Epithelial cell of proximal tubule (primary cell): Measurements from ENCODE around the gene BEAN1. TPM values are rescaled to one million over a fixed set of nuclear protein-coding genes. Genes with fewer than 3 reads are reported as not detected.

Experiments used
- DNase-seq: peaks from one replicate; pipeline ENCODE4 v3.0.0-alpha.2; 2011; ENCODE audit warnings: low read depth
- H3K4me3 ChIP-seq: 2 replicates; pipeline ENCODE4 v1.5.1; 2011; ENCODE audit warnings: low read depth, mild to moderate bottlenecking, low read length
- total RNA-seq: library from RNA; depleted of rRNA; stranded (reverse); fragments of >200 nt; gene quantifications from 2 replicates; pipeline ENCODE4 v1.2.3, GENCODE V29; 2015
- TF ChIP-seq, protein P1 (sequence below): conservative IDR thresholded peaks from 2 replicates; pipeline ENCODE4 v1.5.1; 2012; ENCODE audit warnings: low read depth, mild to moderate bottlenecking, low read length

Gene BEAN1
- total RNA-seq, 1 donor from 2014 or later = 7.0 TPM

DNA sequence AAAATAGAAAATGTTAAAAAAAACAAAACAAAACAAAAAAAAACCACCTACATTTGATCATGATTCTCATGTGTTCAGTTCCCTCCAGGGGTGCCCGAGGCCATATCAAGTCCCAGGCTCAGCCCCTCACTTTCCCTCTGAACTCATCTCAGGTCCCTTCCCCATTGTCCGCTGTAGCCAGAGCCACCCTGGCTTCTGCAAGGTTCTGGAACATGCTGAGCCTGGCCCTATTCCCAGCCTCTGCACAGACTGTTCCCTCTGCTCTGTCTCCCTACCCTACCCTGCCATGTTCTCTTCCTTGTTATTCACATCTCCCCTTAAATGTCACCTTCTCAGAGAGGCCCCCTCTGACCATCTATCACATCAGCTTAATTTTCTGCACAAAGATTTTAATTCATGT is 75.9 kb downstream of the BEAN1 start:
- no peak overlapping the region for H3K4me3 ChIP-seq
- TF ChIP-seq, protein P1, sequence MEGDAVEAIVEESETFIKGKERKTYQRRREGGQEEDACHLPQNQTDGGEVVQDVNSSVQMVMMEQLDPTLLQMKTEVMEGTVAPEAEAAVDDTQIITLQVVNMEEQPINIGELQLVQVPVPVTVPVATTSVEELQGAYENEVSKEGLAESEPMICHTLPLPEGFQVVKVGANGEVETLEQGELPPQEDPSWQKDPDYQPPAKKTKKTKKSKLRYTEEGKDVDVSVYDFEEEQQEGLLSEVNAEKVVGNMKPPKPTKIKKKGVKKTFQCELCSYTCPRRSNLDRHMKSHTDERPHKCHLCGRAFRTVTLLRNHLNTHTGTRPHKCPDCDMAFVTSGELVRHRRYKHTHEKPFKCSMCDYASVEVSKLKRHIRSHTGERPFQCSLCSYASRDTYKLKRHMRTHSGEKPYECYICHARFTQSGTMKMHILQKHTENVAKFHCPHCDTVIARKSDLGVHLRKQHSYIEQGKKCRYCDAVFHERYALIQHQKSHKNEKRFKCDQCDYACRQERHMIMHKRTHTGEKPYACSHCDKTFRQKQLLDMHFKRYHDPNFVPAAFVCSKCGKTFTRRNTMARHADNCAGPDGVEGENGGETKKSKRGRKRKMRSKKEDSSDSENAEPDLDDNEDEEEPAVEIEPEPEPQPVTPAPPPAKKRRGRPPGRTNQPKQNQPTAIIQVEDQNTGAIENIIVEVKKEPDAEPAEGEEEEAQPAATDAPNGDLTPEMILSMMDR = no peak
- DNase-seq = no peak

DNA sequence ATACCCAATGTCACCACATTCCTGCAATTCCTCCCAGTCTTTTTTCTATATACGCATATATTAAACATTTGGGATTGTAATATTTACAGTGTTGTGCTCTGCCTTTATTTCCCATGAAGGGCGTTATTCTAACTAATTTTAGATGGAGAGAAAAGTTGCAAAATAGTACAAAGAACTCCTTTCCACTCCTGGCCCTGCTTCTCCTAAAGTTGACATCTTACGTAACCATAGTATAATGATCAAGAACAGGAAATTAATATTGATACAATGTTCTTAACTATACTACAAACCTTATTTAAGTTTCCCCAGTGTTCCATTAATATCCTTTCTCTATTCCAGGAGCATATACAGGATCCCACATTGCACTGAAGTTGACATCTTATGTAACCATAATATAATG is 76.5 kb downstream of the BEAN1 start:
- DNase-seq = no peak
- TF ChIP-seq, protein P1 = no peak
- H3K4me3 ChIP-seq = no peak overlapping the region

DNA sequence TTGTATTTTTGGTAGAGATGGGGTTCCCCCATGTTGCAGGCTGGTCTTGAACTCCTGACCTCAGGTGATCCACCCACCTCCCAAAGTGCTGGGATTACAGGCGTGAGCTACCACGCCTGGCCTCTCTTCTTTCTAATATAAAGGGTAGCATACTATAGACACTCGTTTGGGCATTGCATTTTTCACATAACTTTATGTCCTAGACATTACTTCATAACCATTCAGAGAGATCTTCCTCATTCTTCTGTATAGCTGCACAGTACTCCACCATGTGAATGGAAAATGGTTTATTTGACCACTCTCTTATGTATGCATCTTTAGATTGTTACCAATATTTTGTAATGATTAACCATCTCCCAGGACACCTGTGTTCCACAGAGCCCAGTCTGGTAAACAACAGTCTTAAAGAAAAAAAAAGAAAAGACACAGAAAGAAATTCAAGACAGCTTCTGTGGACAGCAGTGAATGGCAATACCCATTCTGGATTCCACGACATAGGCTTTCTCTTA is 80.7 kb downstream of the BEAN1 start:
- TF ChIP-seq, protein P1 = no peak
- no peak overlapping the region for H3K4me3 ChIP-seq
- DNase-seq = no peak

- TF ChIP-seq, protein P1 = peak; percentile 33
- no peak overlapping the region for H3K4me3 ChIP-seq
- DNase-seq = peak; percentile 91
These were observed 81.3 kb downstream of the BEAN1 start for GRCh38 chr16:66508248-66508913.

DNA sequence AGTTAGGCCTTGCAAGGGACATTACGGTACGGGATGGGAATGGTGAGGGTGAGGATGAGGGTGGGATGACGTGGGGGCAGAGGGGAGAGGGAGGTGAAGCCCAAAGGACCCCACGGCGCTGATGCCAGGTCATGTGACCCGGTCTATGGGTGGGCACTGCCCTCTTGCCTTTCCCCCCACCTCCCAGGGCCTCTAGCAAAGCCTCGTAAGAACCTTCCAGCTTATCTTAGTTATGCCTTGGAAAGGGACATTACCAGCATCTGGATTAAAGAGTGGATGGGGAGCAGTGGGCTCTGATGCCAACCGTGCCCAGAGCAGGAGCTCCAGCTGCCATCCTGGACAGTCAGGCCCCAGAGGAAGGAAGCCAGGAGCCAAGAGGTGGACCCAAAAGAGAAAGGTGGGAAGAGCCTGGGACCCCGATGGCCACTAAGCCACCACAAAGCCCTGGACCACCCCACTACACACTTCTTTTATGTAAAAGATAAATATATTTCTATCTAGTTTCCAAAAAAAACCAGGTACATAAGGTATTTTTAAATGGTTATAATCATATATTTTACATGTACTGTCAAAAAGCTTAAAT is 81.9 kb downstream of the BEAN1 start:
- no peak overlapping the region for H3K4me3 ChIP-seq
- TF ChIP-seq, protein P1 = no peak

DNA sequence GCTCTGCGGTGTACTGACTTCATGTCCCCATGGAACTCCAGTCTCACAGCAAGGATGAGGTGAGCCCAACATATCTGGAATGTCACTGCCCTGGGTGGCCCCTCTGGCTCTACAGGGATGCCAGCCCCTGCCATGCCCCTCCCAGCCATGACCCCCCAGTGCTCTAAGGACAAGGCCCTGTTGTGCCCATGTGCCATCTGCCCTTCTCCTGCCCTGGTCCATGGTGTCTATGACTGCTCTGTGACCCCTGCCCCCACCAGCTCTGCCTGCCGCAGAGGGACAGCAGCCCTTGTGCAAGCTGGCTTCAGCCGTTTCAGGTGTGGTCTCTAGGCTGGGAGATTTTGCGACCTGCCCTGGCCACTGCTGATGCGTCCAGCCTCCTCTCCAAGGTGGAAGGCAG is 82.5 kb downstream of the BEAN1 start:
- H3K4me3 ChIP-seq = no peak overlapping the region
- DNase-seq = no peak
- TF ChIP-seq, protein P1 = no peak

More for the DNA sequence above, 81.9 kb downstream of the BEAN1 start:
- no peak for DNase-seq
